ENCODE data around the gene U2AF1.
"Not testable (repeated sequence)": the region's sequence is repeated elsewhere in the genome, so short reads cannot be mapped to it uniquely, and the experiment has no call there.

- TF ChIP-seq POLR2AphosphoS5 (IDR thresholded peaks at IDR 0.05; ENCODE audit: low read depth); CTCF (IDR thresholded peaks at IDR 0.05; ENCODE audit: insufficient read depth, low read length); REST (IDR thresholded peaks at IDR 0.05; ENCODE audit: insufficient replicate concordance, low read depth): not testable (repeated sequence)
Observed at GRCh38 chr21:43074401-43075169, 32.8 kb downstream of the U2AF1 start.
